A673 (cell line): Measurements from ENCODE around the gene POF1B. TPM values are rescaled to one million over a fixed set of nuclear protein-coding genes. Genes with fewer than 3 reads are reported as not detected.

Experiments
- BruUV-seq: library from RNA; stranded (reverse); fragments of 400-500 nt; replicated peaks from 2 replicates; lab custom pipeline; 2021; lab: Mats Ljungman, UMichigan
- CTCF ChIA-PET: fragments of 300-600 bp; sonication (Branson Sonifier 250); formaldehyde crosslinking; loops from one replicate; lab custom pipeline; 2022; ENCODE audit warnings: antibody characterized with exemption; lab: Charles Lee
- POLR2A ChIA-PET: fragments of 300-600 bp; sonication (Branson Sonifier 250); formaldehyde crosslinking; loops from one replicate; lab custom pipeline; 2022; ENCODE audit warnings: antibody characterized with exemption; ENCODE audit not compliant: low non-redundant PET; lab: Charles Lee
- DNase-seq: peaks from one replicate; pipeline ENCODE4 v3.0.0-alpha.2; 2015; ENCODE audit warnings: low spot score
- H3K27ac ChIP-seq: fragments of 200-600 bp; sonication (generic); 2 replicates; pipeline ENCODE4 v1.5.1; 2016; ENCODE audit warnings: mixed run types, low read depth, mild to moderate bottlenecking, mixed read lengths, antibody characterized with exemption, low read length; ENCODE audit not compliant: poor library complexity, severe bottlenecking
- H3K27me3 ChIP-seq: fragments of 200-600 bp; sonication (generic); replicated peaks from 2 replicates; pipeline ENCODE4 v1.6.1; 2017; ENCODE audit warnings: mixed run types, low read depth, mild to moderate bottlenecking, mixed read lengths, antibody characterized with exemption, low read length; ENCODE audit not compliant: insufficient read depth, poor library complexity
- H3K36me3 ChIP-seq: fragments of 200-600 bp; sonication (generic); 2 replicates; pipeline ENCODE4 v1.6.1; 2016; ENCODE audit warnings: mixed run types, mild to moderate bottlenecking, mixed read lengths, antibody characterized with exemption, low read length; ENCODE audit not compliant: insufficient read depth, poor library complexity, severe bottlenecking
- H3K4me1 ChIP-seq: fragments of 200-600 bp; sonication (generic); 2 replicates; pipeline ENCODE4 v1.6.1; 2017; ENCODE audit warnings: mixed run types, mild to moderate bottlenecking, mixed read lengths, antibody characterized with exemption, low read length; ENCODE audit not compliant: insufficient read depth, poor library complexity, severe bottlenecking
- H3K4me3 ChIP-seq: fragments of 200-600 bp; sonication (generic); 2 replicates; pipeline ENCODE4 v1.5.1; 2016; ENCODE audit warnings: low read depth, mixed run types, mild to moderate bottlenecking, mixed read lengths, low read length; ENCODE audit not compliant: poor library complexity, severe bottlenecking
- H3K9me3 ChIP-seq: fragments of 200-600 bp; sonication (generic); 2 replicates; pipeline ENCODE4 v1.6.1; 2016; ENCODE audit warnings: mixed run types, low read depth, mild to moderate bottlenecking, mixed read lengths, antibody characterized with exemption, low read length; ENCODE audit not compliant: poor library complexity, severe bottlenecking
- EZH2 ChIP-seq: fragments of 200-600 bp; sonication (generic); IDR thresholded peaks from 2 replicates; pipeline ENCODE4 v1.6.1; 2017; ENCODE audit warnings: borderline replicate concordance, low read depth, mild to moderate bottlenecking, mixed read lengths, antibody characterized with exemption, low read length; ENCODE audit not compliant: poor library complexity, severe bottlenecking
- intact Hi-C: fragments of 100-400 bp; cut with micrococcal nuclease; formaldehyde crosslinking; loops from one replicate; pipeline ENCODE4 v1.10.0; 2022; ENCODE audit not compliant: unreplicated experiment
- total RNA-seq: library from RNA; stranded (reverse); gene quantifications from 2 replicates; pipeline ENCODE4 v1.2.3, GENCODE V29; 2021
- TF ChIP-seq, protein P1 (sequence below): fragments of 300-800, 200-600 bp; sonication (generic); conservative IDR thresholded peaks from 2 replicates; pipeline ENCODE4 v1.5.1; 2017; ENCODE audit warnings: low read depth, mild to moderate bottlenecking, antibody characterized with exemption, low read length, moderate library complexity, mixed read lengths

POF1B gene
- total RNA-seq, 1 experiment from 2014 or later: not detected

DNA sequence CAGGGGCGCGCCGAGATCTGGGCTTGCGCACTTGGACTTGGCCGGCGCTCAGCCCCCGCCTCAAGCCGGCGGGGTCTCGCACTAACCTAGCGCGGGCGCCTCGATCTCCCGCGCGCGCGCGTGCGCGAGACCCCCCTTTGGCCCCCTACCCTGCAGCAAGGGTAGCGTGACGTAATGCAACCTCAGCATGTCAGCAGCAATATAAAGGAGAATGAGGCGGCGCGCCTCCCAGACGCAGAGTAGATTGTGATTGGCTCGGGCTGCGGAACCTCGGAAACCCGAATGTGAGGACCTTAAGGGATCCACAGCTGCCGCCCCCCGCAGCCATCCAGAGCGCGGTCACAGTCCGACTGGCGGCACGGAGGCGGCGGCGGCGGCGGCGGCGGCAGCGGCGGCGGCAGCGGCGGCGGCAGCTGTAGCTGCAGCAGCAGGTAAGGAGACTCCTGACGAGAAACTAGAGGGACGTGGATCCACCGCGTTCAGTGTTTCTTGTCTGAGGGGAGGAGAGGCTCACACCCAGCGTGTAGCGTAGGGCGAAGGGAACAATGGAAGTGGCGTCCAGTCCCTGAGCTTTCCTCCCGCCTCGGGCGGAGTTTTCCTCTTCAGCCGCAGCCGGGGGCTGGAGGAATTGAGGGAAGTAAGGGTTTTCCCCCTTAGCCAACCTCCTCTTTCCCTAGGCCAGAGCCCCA, 135.6 kb downstream of the POF1B start, which contains the start of the genes SATL1 and ZNF711:
TSS of gene SATL1 (minus strand) at position 19 of the 689 bp plus-strand sequence. CDS start 134,811 bp downstream, outside the sequence.
TSS of gene ZNF711 (plus strand) at position 231 of the 689 bp plus-strand sequence. CDS start 3,582 bp downstream, outside the sequence.
- Histone ChIP-seq H3K9me3 (no peaks in the 10 kb centered on the region), H3K4me1 (peaks cover 3% of the 10 kb centered on the region), H3K4me3 (peak within 1 kb of the TSS; percentile 67), H3K36me3 (no peaks in the 10 kb centered on the region), H3K27me3 (no peaks in the 10 kb centered on the region), H3K27ac (peak within 1 kb of the TSS; percentile 86)
- peak; percentile 84 for DNase-seq
- ChIA-PET CTCF (no interaction called here), POLR2A (interaction anchor here (0.9 kb wide), 1 partner anchor 13 kb away, joined by 3 read pairs; no protein-coding TSS in a partner anchor)
- no peak for TF ChIP-seq EZH2
- TF ChIP-seq, protein P1, sequence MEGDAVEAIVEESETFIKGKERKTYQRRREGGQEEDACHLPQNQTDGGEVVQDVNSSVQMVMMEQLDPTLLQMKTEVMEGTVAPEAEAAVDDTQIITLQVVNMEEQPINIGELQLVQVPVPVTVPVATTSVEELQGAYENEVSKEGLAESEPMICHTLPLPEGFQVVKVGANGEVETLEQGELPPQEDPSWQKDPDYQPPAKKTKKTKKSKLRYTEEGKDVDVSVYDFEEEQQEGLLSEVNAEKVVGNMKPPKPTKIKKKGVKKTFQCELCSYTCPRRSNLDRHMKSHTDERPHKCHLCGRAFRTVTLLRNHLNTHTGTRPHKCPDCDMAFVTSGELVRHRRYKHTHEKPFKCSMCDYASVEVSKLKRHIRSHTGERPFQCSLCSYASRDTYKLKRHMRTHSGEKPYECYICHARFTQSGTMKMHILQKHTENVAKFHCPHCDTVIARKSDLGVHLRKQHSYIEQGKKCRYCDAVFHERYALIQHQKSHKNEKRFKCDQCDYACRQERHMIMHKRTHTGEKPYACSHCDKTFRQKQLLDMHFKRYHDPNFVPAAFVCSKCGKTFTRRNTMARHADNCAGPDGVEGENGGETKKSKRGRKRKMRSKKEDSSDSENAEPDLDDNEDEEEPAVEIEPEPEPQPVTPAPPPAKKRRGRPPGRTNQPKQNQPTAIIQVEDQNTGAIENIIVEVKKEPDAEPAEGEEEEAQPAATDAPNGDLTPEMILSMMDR: no peak
- no TSS peak for BruUV-seq
- intact Hi-C loops: no loop called here

DNA sequence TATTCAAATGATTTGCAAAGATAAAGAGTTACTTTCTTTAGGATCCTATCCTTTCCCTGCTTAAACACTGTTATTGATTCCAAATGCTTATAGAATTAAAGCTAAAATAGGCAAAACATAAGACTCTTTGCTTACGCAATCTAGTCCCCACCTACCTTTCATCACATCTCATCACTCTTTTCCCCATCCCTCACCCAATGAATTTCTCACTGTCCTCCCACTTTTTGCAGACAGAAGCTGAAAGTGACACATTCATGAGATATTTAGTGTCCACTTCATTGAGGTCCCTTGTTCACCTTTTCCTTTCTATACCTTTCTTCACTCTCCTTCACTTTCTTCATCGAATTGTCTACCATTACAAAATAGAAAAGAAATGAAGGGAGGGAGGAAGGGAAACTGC, 136.3 kb downstream of the POF1B start:
- DNase-seq: peak; percentile 2
- intact Hi-C loops: no loop called here

More for the DNA sequence above, 136.3 kb downstream of the POF1B start:
- TF ChIP-seq EZH2: no peak
- TF ChIP-seq, protein P1: no peak
- Histone ChIP-seq H3K27me3 (no peaks in the 10 kb centered on the region), H3K27ac (no peak overlapping the region), H3K36me3 (no peaks in the 10 kb centered on the region), H3K9me3 (no peaks in the 10 kb centered on the region), H3K4me3 (peak overlapping the region; percentile 67), H3K4me1 (peaks cover 3% of the 10 kb centered on the region)
- POLR2A ChIA-PET: no interaction called here
- no TSS peak for BruUV-seq
- CTCF ChIA-PET: no interaction called here

Other genes starting within 250 kb of the POF1B start
- 0.13 and 0.24 TPM in 2 replicates for gene SATL1, start 135.9 kb downstream of the POF1B start, total RNA-seq
- 21.0 and 22.4 TPM in 2 replicates for gene ZNF711, start 135.7 kb downstream of the POF1B start, total RNA-seq